Suprapubic skin (tissue), 4 donors: ENCODE results near the gene GABRB1. TPM values are rescaled to one million over a fixed set of nuclear protein-coding genes. Genes with fewer than 3 reads are reported as not detected.

Experiments
- DNase-seq, 2 donors: peaks; one replicate each; pipeline ENCODE4 v3.0.0-alpha.2; 2019; ENCODE audit warnings: low spot score in 2 of 2
- H3K27ac ChIP-seq: fragments of 200-600 bp; sonication (generic); one replicate; pipeline ENCODE4 v1.5.1; 2019
- H3K27me3 ChIP-seq: fragments of 200-600 bp; sonication (generic); one replicate; pipeline ENCODE4 v1.5.1; 2019
- H3K36me3 ChIP-seq: fragments of 200-600 bp; sonication (generic); one replicate; pipeline ENCODE4 v1.5.1; 2019
- H3K4me1 ChIP-seq: fragments of 200-600 bp; sonication (generic); one replicate; pipeline ENCODE4 v1.5.1; 2019
- H3K4me3 ChIP-seq: fragments of 200-600 bp; sonication (generic); one replicate; pipeline ENCODE4 v1.5.1; 2019; ENCODE audit warnings: mild to moderate bottlenecking
- H3K9me3 ChIP-seq: fragments of 200-600 bp; sonication (generic); one replicate; pipeline ENCODE4 v1.5.1; 2019
- EP300 ChIP-seq: sonication (generic); formaldehyde crosslinking; IDR thresholded peaks from one replicate; pipeline ENCODE4 v1.6.1; 2017; ENCODE audit warnings: antibody characterized with exemption
- POLR2A ChIP-seq, 2 donors: fragments of 450-650 bp; IDR thresholded peaks; one replicate each; pipeline ENCODE4 v1.6.1; 2017; ENCODE audit warnings: antibody characterized with exemption in 2 of 2, mild to moderate bottlenecking in 2 of 2, moderate library complexity in 2 of 2
- POLR2AphosphoS5 ChIP-seq, 3 donors: sonication (generic); formaldehyde crosslinking; IDR thresholded peaks; one replicate each; pipeline ENCODE4 v1.6.1; 2017; ENCODE audit warnings: antibody characterized with exemption in 3 of 3
- WGBS: methylation state at CpG from one replicate; pipeline ENCODE4 v1.1.5; 2018; 5-methylcytosine and 5-hydroxymethylcytosine counted together
- total RNA-seq, 4 donors: library from RNA; depleted of rRNA; stranded (reverse); fragments of >200 nt; gene quantifications; one replicate each; pipeline ENCODE4 v1.1.0, GENCODE V29; 2016
- TF ChIP-seq, protein P1 (sequence below), 2 donors: fragments of 200-600 bp in 1 of 2; fragments of 450-650 bp in 1 of 2; sonication (generic) in 1 of 2; IDR thresholded peaks; one replicate each; pipeline ENCODE4 v1.5.1; 2016 to 2019; ENCODE audit warnings: antibody characterized with exemption in 2 of 2, mild to moderate bottlenecking in 1 of 2, moderate library complexity in 1 of 2

Gene GABRB1
- not detected for total RNA-seq

- H3K36me3 ChIP-seq: no peaks in the 10 kb centered on the region
- H3K27ac ChIP-seq: no peak within 1 kb of the TSS
- peak within 1 kb of the TSS; percentile 51 for H3K4me3 ChIP-seq
- peaks cover 24% of the 10 kb centered on the region for H3K27me3 ChIP-seq
- TF ChIP-seq POLR2A (IDR thresholded peaks at IDR 0.05): no peak
- TF ChIP-seq EP300: no peak
- no peak for DNase-seq
- 2% methylated on average over 20 of the region's 20 CpGs for WGBS
- peaks cover 18% of the 10 kb centered on the region for H3K4me1 ChIP-seq
- H3K9me3 ChIP-seq: no peaks in the 10 kb centered on the region
Observed at GRCh38 chr4:47031011-47031678, at the start of gene GABRB1. TSS of gene GABRB1 (plus strand) at chr4:47031567.

DNA sequence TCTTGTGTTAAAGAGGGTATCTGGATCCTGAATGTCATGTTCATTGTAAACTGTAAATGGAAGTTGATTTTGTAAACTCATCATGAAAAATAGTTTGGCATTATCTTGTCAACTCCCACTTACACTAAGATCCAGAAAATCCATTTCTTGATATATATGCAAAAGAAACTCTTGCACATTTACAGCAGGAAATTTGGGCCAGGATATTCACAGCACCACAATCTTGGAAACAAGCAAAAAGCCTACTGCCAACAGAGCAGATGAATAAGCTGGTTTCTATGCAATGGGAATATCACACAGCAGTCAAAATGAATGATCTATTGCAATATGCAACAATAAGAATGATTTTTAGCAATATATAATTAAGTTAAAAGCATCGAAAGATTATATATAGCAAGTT is 46.6 kb upstream of the GABRB1 start:
- TF ChIP-seq, protein P1, sequence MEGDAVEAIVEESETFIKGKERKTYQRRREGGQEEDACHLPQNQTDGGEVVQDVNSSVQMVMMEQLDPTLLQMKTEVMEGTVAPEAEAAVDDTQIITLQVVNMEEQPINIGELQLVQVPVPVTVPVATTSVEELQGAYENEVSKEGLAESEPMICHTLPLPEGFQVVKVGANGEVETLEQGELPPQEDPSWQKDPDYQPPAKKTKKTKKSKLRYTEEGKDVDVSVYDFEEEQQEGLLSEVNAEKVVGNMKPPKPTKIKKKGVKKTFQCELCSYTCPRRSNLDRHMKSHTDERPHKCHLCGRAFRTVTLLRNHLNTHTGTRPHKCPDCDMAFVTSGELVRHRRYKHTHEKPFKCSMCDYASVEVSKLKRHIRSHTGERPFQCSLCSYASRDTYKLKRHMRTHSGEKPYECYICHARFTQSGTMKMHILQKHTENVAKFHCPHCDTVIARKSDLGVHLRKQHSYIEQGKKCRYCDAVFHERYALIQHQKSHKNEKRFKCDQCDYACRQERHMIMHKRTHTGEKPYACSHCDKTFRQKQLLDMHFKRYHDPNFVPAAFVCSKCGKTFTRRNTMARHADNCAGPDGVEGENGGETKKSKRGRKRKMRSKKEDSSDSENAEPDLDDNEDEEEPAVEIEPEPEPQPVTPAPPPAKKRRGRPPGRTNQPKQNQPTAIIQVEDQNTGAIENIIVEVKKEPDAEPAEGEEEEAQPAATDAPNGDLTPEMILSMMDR (IDR thresholded peaks at IDR 0.05): no peak
- TF ChIP-seq POLR2AphosphoS5 (IDR thresholded peaks at IDR 0.05): no peak
- TF ChIP-seq POLR2A (IDR thresholded peaks at IDR 0.05): no peak
- TF ChIP-seq EP300: no peak
- DNase-seq: no peak
- Histone ChIP-seq H3K27ac (no peak overlapping the region), H3K9me3 (no peaks in the 10 kb centered on the region), H3K36me3 (no peaks in the 10 kb centered on the region), H3K4me3 (no peak overlapping the region), H3K27me3 (no peaks in the 10 kb centered on the region), H3K4me1 (no peaks in the 10 kb centered on the region)
- 86% methylated on average over 1 of the region's 1 CpG for WGBS

DNA sequence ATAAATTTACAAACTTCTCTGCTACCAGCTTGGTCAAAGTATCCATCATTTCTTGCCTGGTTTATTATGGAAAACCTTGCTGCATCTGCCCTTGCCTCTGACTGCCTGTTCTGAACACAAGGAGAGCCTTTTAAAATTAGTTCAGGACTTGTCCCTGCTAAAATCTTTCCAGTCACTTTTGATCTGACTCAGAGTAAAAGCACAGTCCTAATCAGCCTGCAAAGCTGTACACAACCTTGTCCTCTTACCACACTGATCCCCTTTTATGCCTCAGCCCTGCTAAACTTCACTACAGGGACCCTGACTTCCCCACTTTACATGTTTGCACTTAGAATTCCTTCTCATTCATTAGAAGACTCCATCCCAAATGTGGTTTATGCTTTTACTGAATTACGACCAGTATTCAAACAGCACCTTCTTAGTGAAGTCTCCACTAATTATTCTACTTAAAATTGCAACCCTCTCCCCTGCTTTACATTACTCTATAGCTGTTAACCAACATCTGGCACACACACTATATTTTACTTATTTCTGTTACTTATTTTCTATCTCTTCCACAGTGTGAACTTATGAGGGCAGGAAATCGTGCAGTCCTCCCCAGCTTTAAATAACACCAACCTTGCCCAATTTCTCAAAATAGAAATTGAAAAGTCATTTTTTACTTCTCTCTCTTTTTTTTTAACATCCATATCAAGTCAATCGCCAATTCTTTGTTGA is 44.3 kb upstream of the GABRB1 start:
- WGBS: 57% methylated on average over 3 of the region's 3 CpGs
- Histone ChIP-seq H3K9me3 (no peaks in the 10 kb centered on the region), H3K4me3 (no peak overlapping the region), H3K36me3 (no peaks in the 10 kb centered on the region), H3K27ac (no peak overlapping the region), H3K4me1 (no peaks in the 10 kb centered on the region), H3K27me3 (peaks cover 4% of the 10 kb centered on the region)
- no peak for DNase-seq
- TF ChIP-seq POLR2A (IDR thresholded peaks at IDR 0.05) (no peak), POLR2AphosphoS5 (IDR thresholded peaks at IDR 0.05) (no peak), EP300 (no peak)
- TF ChIP-seq, protein P1 (IDR thresholded peaks at IDR 0.05): no peak

- 21% methylated on average over 9 of the region's 9 CpGs for WGBS
- H3K4me1 ChIP-seq: peaks cover 21% of the 10 kb centered on the region
- H3K36me3 ChIP-seq: no peaks in the 10 kb centered on the region
- peaks cover 35% of the 10 kb centered on the region for H3K27me3 ChIP-seq
- H3K27ac ChIP-seq: no peak overlapping the region
- no peak for DNase-seq
- TF ChIP-seq EP300: no peak
- no peak for TF ChIP-seq POLR2AphosphoS5 (IDR thresholded peaks at IDR 0.05)
- TF ChIP-seq POLR2A (IDR thresholded peaks at IDR 0.05): no peak
- TF ChIP-seq, protein P1 (IDR thresholded peaks at IDR 0.05): no peak
- no peaks in the 10 kb centered on the region for H3K9me3 ChIP-seq
- H3K4me3 ChIP-seq: no peak overlapping the region
Observed at GRCh38 chr4:46992338-46992737, 39.0 kb upstream of the GABRB1 start.

GRCh38 chr4:46993075-46994006 is 38.0 kb upstream of the GABRB1 start, which contains the start of gene GABRA4:
TSS of gene GABRA4 (minus strand) at chr4:46993581. CDS start at chr4:46993424, 157 bp downstream.
- Histone ChIP-seq H3K36me3 (no peaks in the 10 kb centered on the region), H3K9me3 (no peaks in the 10 kb centered on the region), H3K27me3 (peaks cover 35% of the 10 kb centered on the region), H3K4me1 (peaks cover 21% of the 10 kb centered on the region), H3K27ac (no peak within 1 kb of the TSS), H3K4me3 (peak within 1 kb of the TSS; percentile 43)
- no peak for DNase-seq
- TF ChIP-seq EP300: no peak
- no peak for TF ChIP-seq POLR2A (IDR thresholded peaks at IDR 0.05)
- TF ChIP-seq POLR2AphosphoS5 (IDR thresholded peaks at IDR 0.05): no peak
- TF ChIP-seq, protein P1 (IDR thresholded peaks at IDR 0.05): no peak
- WGBS: 2% methylated on average over 20 of the region's 67 CpGs
